Measurements from ENCODE around the gene PACRG. TPM values are rescaled to one million over a fixed set of nuclear protein-coding genes. Genes with fewer than 3 reads are reported as not detected.

The PACRG gene
- total RNA-seq, 1 donor from 2014 or later: 10.5 TPM

DNA sequence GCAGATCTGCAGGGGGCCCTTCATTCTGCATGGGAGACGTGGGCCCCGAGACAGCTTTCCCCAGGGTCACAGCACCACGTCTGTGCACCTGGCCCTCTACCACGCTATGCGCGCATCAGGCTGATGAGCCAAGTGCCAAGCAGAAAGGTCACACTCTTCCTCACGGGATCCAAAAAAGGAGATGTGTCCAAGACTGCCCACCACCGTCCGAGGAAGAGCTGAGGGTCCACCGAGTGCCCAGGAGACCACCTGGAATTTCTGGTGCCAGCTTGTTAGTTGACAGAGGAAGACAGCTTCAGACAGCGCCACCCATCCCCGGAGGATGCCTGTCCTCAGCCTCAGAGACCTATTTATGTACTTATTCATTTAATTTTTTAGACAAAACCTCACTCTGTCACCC, 609.2 kb downstream of the PACRG start:
- Histone ChIP-seq H3K9me3 (replicated peaks) (no peaks in the 10 kb centered on the region), H3K36me3 (no peaks in the 10 kb centered on the region), H3K27me3 (ENCODE audit: low read depth) (no peaks in the 10 kb centered on the region), H3K4me1 (peaks cover 80% of the 10 kb centered on the region), H3K27ac (replicated peaks) (peak overlapping the region; percentile 94), H3K4me3 (no peak overlapping the region)
- DNase-seq: no peak
- TF ChIP-seq, protein P1, sequence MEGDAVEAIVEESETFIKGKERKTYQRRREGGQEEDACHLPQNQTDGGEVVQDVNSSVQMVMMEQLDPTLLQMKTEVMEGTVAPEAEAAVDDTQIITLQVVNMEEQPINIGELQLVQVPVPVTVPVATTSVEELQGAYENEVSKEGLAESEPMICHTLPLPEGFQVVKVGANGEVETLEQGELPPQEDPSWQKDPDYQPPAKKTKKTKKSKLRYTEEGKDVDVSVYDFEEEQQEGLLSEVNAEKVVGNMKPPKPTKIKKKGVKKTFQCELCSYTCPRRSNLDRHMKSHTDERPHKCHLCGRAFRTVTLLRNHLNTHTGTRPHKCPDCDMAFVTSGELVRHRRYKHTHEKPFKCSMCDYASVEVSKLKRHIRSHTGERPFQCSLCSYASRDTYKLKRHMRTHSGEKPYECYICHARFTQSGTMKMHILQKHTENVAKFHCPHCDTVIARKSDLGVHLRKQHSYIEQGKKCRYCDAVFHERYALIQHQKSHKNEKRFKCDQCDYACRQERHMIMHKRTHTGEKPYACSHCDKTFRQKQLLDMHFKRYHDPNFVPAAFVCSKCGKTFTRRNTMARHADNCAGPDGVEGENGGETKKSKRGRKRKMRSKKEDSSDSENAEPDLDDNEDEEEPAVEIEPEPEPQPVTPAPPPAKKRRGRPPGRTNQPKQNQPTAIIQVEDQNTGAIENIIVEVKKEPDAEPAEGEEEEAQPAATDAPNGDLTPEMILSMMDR (IDR thresholded peaks at IDR 0.05; ENCODE audit: borderline replicate concordance): no peak
- intact Hi-C loops (cut with micrococcal nuclease): no loop called here

DNA sequence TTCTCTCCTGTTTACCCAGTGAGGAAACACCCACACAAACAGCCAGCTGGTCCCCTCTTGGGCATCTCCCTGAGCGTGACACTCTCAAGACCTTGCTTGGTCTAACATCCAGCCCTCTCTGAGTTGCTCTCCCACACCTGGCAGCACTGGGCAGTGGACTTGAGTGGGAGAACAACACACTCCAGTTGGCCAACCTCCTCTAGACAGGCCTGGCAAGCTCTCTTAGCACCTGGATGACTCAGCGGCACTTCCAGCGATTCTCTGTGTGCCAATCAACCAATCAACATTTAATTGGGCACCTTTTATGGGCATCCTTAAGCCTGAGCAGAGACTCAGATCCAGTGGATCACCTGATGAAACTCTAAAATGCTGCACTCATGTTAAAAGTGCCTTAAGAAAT, 610.2 kb downstream of the PACRG start:
- Histone ChIP-seq H3K27ac (replicated peaks) (peak overlapping the region; percentile 94), H3K36me3 (no peaks in the 10 kb centered on the region), H3K9me3 (replicated peaks) (no peaks in the 10 kb centered on the region), H3K27me3 (ENCODE audit: low read depth) (no peaks in the 10 kb centered on the region), H3K4me3 (no peak overlapping the region), H3K4me1 (peaks cover 78% of the 10 kb centered on the region)
- TF ChIP-seq, protein P1 (IDR thresholded peaks at IDR 0.05; ENCODE audit: borderline replicate concordance): no peak
- DNase-seq: no peak
- intact Hi-C loops (cut with micrococcal nuclease): no loop called here

DNA sequence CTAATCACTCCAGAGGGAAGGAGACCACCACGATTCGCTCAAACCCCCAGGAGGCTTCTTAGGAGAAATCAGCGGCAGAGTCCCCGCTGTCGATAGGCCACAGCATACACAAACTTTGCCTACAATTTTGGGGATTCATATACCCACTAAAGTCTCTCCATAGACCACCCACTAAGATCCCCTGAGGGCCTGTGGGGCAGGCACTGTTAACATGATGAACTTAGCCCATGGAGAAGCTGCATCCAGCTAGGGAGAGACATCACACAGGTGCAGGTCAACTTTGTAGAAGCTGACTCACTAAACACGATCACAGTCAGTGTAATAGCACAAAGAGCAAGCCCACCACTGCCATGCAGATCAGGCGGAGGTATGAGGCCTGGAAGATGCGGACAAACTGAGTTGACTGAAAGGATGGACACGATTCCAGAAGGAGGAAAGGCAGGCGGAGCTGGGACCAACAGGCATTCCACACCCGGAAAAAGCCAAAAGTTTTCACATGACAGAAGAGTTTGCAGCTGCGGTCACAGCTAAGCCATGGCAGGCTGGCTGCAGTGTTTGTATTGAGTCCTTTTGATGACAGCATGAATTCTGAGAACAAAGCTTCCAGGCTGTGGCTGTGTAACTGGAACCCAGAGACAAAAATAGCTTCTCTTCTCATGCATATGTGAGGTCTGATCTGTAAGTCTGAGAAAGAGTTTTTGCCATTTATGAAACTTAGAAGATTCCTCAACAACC, 611.1 kb downstream of the PACRG start:
- Histone ChIP-seq H3K27ac (replicated peaks) (peak overlapping the region; percentile 94), H3K27me3 (ENCODE audit: low read depth) (no peaks in the 10 kb centered on the region), H3K4me3 (peak overlapping the region; percentile 10), H3K4me1 (peaks cover 78% of the 10 kb centered on the region), H3K36me3 (no peaks in the 10 kb centered on the region), H3K9me3 (replicated peaks) (no peaks in the 10 kb centered on the region)
- TF ChIP-seq, protein P1 (IDR thresholded peaks at IDR 0.05; ENCODE audit: borderline replicate concordance): no peak
- intact Hi-C loops (cut with micrococcal nuclease): no loop called here
- DNase-seq: peak; percentile 47

DNA sequence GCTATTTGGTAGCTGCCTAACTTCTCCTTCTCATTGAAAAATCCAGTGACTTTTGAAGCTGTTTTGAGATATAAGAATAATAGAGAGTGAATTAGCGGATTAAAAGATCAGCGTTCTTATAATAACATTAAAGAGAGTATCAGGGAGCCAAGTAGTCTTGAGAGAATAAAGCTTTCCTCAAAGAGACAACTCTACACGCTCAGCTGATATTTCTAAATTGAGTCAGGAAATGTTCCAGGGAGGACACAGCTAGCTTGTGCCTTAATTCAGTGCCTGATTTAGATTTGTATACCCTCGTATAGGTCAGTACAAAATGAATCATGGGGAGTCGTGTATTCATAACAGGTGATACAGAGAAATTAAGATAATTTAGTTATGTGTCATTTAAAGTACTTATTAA, 611.7 kb downstream of the PACRG start:
- DNase-seq: no peak
- Histone ChIP-seq H3K4me3 (peak overlapping the region; percentile 10), H3K27ac (replicated peaks) (peak overlapping the region; percentile 94), H3K36me3 (no peaks in the 10 kb centered on the region), H3K9me3 (replicated peaks) (no peaks in the 10 kb centered on the region), H3K27me3 (ENCODE audit: low read depth) (no peaks in the 10 kb centered on the region), H3K4me1 (peaks cover 73% of the 10 kb centered on the region)
- TF ChIP-seq, protein P1 (IDR thresholded peaks at IDR 0.05; ENCODE audit: borderline replicate concordance): no peak
- intact Hi-C loops (cut with micrococcal nuclease): no loop called here

DNA sequence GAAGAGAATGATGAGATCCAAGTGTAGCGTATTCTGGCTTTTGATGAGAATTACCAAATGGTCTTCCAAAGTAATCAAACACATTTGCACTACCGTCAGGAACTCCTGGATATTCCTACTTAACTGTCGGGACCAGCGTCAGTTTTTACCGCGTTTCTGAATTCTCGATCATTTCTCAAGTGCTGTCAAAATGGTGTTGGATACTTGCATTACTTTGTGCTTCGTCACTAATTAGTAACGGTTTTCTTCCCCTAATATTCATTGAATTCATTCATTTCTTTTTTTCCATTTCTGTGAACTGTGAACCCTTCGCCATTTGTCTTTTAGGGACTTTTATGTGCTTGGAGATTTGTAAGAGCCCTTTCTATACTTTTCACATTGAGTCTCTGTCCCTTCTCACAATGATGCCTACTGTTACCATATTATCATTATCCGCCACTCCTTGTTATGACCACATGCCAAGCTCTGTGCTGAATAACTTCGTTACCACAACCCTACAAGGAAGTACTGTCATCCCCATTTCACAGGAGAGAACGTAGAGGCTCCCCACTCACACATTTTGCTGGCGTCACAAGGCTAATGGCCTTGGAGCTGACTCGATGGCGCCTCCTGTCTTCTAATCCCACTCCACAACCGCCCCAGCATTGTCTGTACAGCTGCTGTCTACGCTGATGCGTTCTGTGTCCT, 612.6 kb downstream of the PACRG start:
- H3K4me1 ChIP-seq: peaks cover 64% of the 10 kb centered on the region
- no peaks in the 10 kb centered on the region for H3K27me3 ChIP-seq (ENCODE audit: low read depth)
- intact Hi-C loops (cut with micrococcal nuclease): loop anchor here (10.0 kb wide), 1 partner anchor 64 kb away; no protein-coding TSS in a partner anchor
- TF ChIP-seq, protein P1 (IDR thresholded peaks at IDR 0.05; ENCODE audit: borderline replicate concordance): no peak
- no peak overlapping the region for H3K4me3 ChIP-seq
- no peaks in the 10 kb centered on the region for H3K36me3 ChIP-seq
- peak overlapping the region; percentile 94 for H3K27ac ChIP-seq (replicated peaks)
- H3K9me3 ChIP-seq (replicated peaks): no peaks in the 10 kb centered on the region
- no peak for DNase-seq
